H1 (cell line): Measurements from ENCODE around the gene RGS3. TPM values are rescaled to one million over a fixed set of nuclear protein-coding genes. Genes with fewer than 3 reads are reported as not detected.
A peak's percentile ranks its signal among the peaks of the same experiment; 100 is the strongest.

Experiments used
- CTCF ChIA-PET: fragments of 300-600 bp; sonication (Branson Sonifier 250); formaldehyde crosslinking; loops from one replicate; lab custom pipeline; 2021; ENCODE audit not compliant: partially characterized antibody; lab: Charles Lee
- POLR2A ChIA-PET: fragments of 300-600 bp; sonication (Branson Sonifier 250); formaldehyde crosslinking; loops from one replicate; lab custom pipeline; 2021; ENCODE audit warnings: inconsistent platforms; ENCODE audit not compliant: partially characterized antibody; lab: Charles Lee
- DNase-seq, 2 experiments: peaks; one replicate each; pipeline versions ENCODE4 v3.0.0 to v3.0.0-alpha.2; 2010 to 2022; ENCODE audit warnings: low spot score in 2 of 2, low read depth in 1 of 2, mixed read lengths in 1 of 2
- FAIRE-seq: peaks from 2 replicates; lab custom pipeline; 2011; peaks lifted over from hg19 to GRCh38; lab: Jason Lieb, UNC
- H2AFZ ChIP-seq: 2 replicates; pipeline ENCODE4 v1.8.1; 2012; ENCODE audit warnings: low read length, inconsistent platforms
- H2AK5ac ChIP-seq: 2 replicates; pipeline ENCODE4 v1.6.1; 2013; ENCODE audit warnings: low read depth, low read length
- H2BK120ac ChIP-seq: replicated peaks from 2 replicates; pipeline ENCODE3; 2013; ENCODE audit warnings: low read depth, low read length, inconsistent platforms
- H2BK12ac ChIP-seq: 2 replicates; pipeline ENCODE4 v1.6.1; 2013; ENCODE audit warnings: low read depth, low read length
- H2BK15ac ChIP-seq: 2 replicates; pipeline ENCODE4 v1.6.1; 2013; ENCODE audit warnings: low read length
- H2BK20ac ChIP-seq: 2 replicates; pipeline ENCODE4 v1.6.1; 2013; ENCODE audit warnings: low read length
- H2BK5ac ChIP-seq: 2 replicates; pipeline ENCODE4 v1.6.1; 2013; ENCODE audit warnings: low read depth, low read length
- H3K14ac ChIP-seq: 2 replicates; pipeline ENCODE4 v1.6.1; 2013; ENCODE audit warnings: inconsistent platforms; ENCODE audit not compliant: insufficient read length
- H3K18ac ChIP-seq: 2 replicates; pipeline ENCODE4 v1.6.1; 2013; ENCODE audit warnings: low read length; ENCODE audit errors: extremely low read depth
- H3K23ac ChIP-seq: 2 replicates; pipeline ENCODE4 v1.6.1; 2013; ENCODE audit warnings: inconsistent platforms; ENCODE audit not compliant: insufficient read length
- H3K23me2 ChIP-seq: 2 replicates; pipeline ENCODE4 v1.6.1; 2013; ENCODE audit warnings: low read depth, low read length
- H3K27ac ChIP-seq: 2 replicates; pipeline ENCODE4 v1.6.1; 2011; ENCODE audit warnings: low read depth, low read length, inconsistent platforms
- H3K27me3 ChIP-seq, 4 experiments: replicated peaks in 1 of 4; 1 replicate in 1 of 4; 2 replicates in 3 of 4; pipeline versions ENCODE4 v1.6.1 to v1.8.1; 2011 to 2013; ENCODE audit warnings: low read length in 3 of 4, mild to moderate bottlenecking in 3 of 4, inconsistent platforms in 2 of 4, mixed read lengths in 2 of 4, moderate library complexity in 1 of 4; ENCODE audit not compliant: control insufficient read depth in 3 of 4, insufficient read depth in 3 of 4; ENCODE audit errors: extremely low read depth in 1 of 4
- H3K36me3 ChIP-seq, 4 experiments: 2 replicates each; pipeline versions ENCODE4 v1.6.1 to v1.8.1; 2011 to 2013; ENCODE audit warnings: mild to moderate bottlenecking in 4 of 4, low read length in 3 of 4, moderate library complexity in 2 of 4, control low read depth in 1 of 4, inconsistent platforms in 1 of 4; ENCODE audit not compliant: insufficient read depth in 4 of 4, control insufficient read depth in 2 of 4
- H3K4ac ChIP-seq: replicated peaks from 2 replicates; pipeline ENCODE3; 2013; ENCODE audit warnings: low read length, low read depth, mixed read lengths, inconsistent platforms; ENCODE audit not compliant: insufficient read length
- H3K4me1 ChIP-seq, 4 experiments: replicated peaks in 1 of 4; 1 replicate in 1 of 4; 2 replicates in 3 of 4; pipeline versions ENCODE4 v1.6.1 to v1.8.1; 2011 to 2013; ENCODE audit warnings: low read length in 3 of 4, inconsistent platforms in 2 of 4, mixed read lengths in 1 of 4; ENCODE audit not compliant: insufficient read depth in 4 of 4, control insufficient read depth in 3 of 4
- H3K4me2 ChIP-seq, 2 experiments: 2 replicates each; pipeline versions ENCODE4 v1.6.1 to v1.8.1; 2011 to 2013; ENCODE audit warnings: low read depth in 2 of 2, low read length in 2 of 2, control low read depth in 1 of 2, inconsistent platforms in 1 of 2, mild to moderate bottlenecking in 1 of 2; ENCODE audit not compliant: insufficient read depth in 1 of 2
- H3K4me3 ChIP-seq, 4 experiments: fragments of 200-600, 300-600 bp in 1 of 4; sonication (generic), shearing (Covaris generic), sonication (Bioruptor Twin) in 1 of 4; 2 replicates each; pipeline versions ENCODE4 v1.5.1 to v1.8.1; 2011 to 2016; ENCODE audit warnings: low read length in 4 of 4, low read depth in 3 of 4, control low read depth in 2 of 4, inconsistent platforms in 2 of 4, mild to moderate bottlenecking in 2 of 4, mixed read lengths in 1 of 4, moderate library complexity in 1 of 4; ENCODE audit not compliant: insufficient read depth in 2 of 4; ENCODE audit errors: extremely low read depth in 1 of 4
- H3K56ac ChIP-seq: replicated peaks from 2 replicates; pipeline ENCODE3; 2013; ENCODE audit warnings: low read depth, mild to moderate bottlenecking, mixed read lengths, low read length, inconsistent platforms; ENCODE audit not compliant: insufficient read length
- H3K79me1 ChIP-seq: 2 replicates; pipeline ENCODE4 v1.6.1; 2013; ENCODE audit warnings: low read depth, low read length, control low read depth
- H3K79me2 ChIP-seq, 2 experiments: 2 replicates each; pipeline versions ENCODE4 v1.6.1 to v1.8.1; 2012 to 2013; ENCODE audit warnings: low read length in 2 of 2, mild to moderate bottlenecking in 2 of 2, inconsistent platforms in 1 of 2; ENCODE audit not compliant: insufficient read depth in 2 of 2, control insufficient read depth in 1 of 2
- H3K9ac ChIP-seq, 4 experiments: replicated peaks in 1 of 4; 1 replicate in 1 of 4; 2 replicates in 3 of 4; pipeline versions ENCODE4 v1.6.1 to v1.8.1; 2011 to 2013; ENCODE audit warnings: low read depth in 3 of 4, low read length in 3 of 4, control low read depth in 2 of 4, mild to moderate bottlenecking in 2 of 4, moderate library complexity in 2 of 4, inconsistent platforms in 1 of 4; ENCODE audit errors: extremely low read depth in 1 of 4
- H3K9me3 ChIP-seq, 2 experiments: 2 replicates each; pipeline versions ENCODE4 v1.6.1 to v1.8.1; 2012 to 2013; ENCODE audit warnings: mild to moderate bottlenecking in 2 of 2, moderate library complexity in 2 of 2, control low read depth in 1 of 2, inconsistent platforms in 1 of 2, low read depth in 1 of 2, low read length in 1 of 2, mixed read lengths in 1 of 2; ENCODE audit not compliant: insufficient read depth in 2 of 2
- H4K20me1 ChIP-seq, 2 experiments: replicated peaks in 1 of 2; 2 replicates each; pipeline versions ENCODE3 to v1.8.1; 2011 to 2013; ENCODE audit warnings: inconsistent platforms in 2 of 2, low read length in 2 of 2, mild to moderate bottlenecking in 1 of 2; ENCODE audit not compliant: insufficient read depth in 2 of 2, control insufficient read depth in 1 of 2
- H4K5ac ChIP-seq: 2 replicates; pipeline ENCODE4 v1.6.1; 2013; ENCODE audit warnings: low read length, low read depth, mixed read lengths, inconsistent platforms; ENCODE audit not compliant: insufficient read length
- H4K8ac ChIP-seq: 2 replicates; pipeline ENCODE4 v1.8.0; 2013; ENCODE audit warnings: mild to moderate bottlenecking, moderate library complexity, low read length, inconsistent platforms; ENCODE audit not compliant: insufficient read depth; ENCODE audit errors: extremely low read depth
- H4K91ac ChIP-seq: replicated peaks from 2 replicates; pipeline ENCODE3; 2013; ENCODE audit warnings: low read length, mixed read lengths, inconsistent platforms; ENCODE audit not compliant: insufficient read length
- BRCA1 ChIP-seq: IDR thresholded peaks from 2 replicates; pipeline ENCODE4 v1.6.1; 2012; ENCODE audit warnings: low read depth, low read length, improper control_type of control experiment
- CBX8 ChIP-seq: fragments of 300-800, 300-1000 bp; sonication (generic); IDR thresholded peaks from 2 replicates; pipeline ENCODE4 v1.7.1; 2016; ENCODE audit warnings: low read depth, low read length, borderline replicate concordance
- CREB1 ChIP-seq: IDR thresholded peaks from 2 replicates; pipeline ENCODE4 v1.6.1; 2012; ENCODE audit warnings: inconsistent platforms
- E2F6 ChIP-seq: IDR thresholded peaks from 2 replicates; pipeline ENCODE4 v1.6.1; 2012; ENCODE audit warnings: inconsistent platforms
- HDAC6 ChIP-seq: IDR thresholded peaks from one replicate; pipeline ENCODE4 v1.7.1; 2012; ENCODE audit warnings: low read depth, mild to moderate bottlenecking, inconsistent platforms, low read length, moderate library complexity
- MAFK ChIP-seq: IDR thresholded peaks from 2 replicates; pipeline ENCODE4 v1.6.1; 2012; ENCODE audit warnings: low read depth, mild to moderate bottlenecking, improper control_type of control experiment, low read length
- PHF8 ChIP-seq: fragments of 200-600 bp; sonication (generic); conservative IDR thresholded peaks from 2 replicates; pipeline ENCODE4 v1.7.1; 2012; ENCODE audit warnings: low read depth, mild to moderate bottlenecking, inconsistent platforms, low read length, moderate library complexity
- SIN3A ChIP-seq, 2 experiments: IDR thresholded peaks in 1 of 2; conservative IDR thresholded peaks in 1 of 2; 2 replicates each; pipeline ENCODE4 v1.6.1; 2011 to 2012; ENCODE audit warnings: low read length in 2 of 2, improper control_type of control experiment in 1 of 2, low read depth in 1 of 2, mild to moderate bottlenecking in 1 of 2
- SIRT6 ChIP-seq: IDR thresholded peaks from one replicate; pipeline ENCODE4 v1.7.1; 2012; ENCODE audit warnings: low read length, inconsistent platforms
- SIX5 ChIP-seq: IDR thresholded peaks from 2 replicates; pipeline ENCODE4 v1.6.1; 2011; ENCODE audit warnings: mild to moderate bottlenecking, low read depth, low read length
- TBP ChIP-seq: IDR thresholded peaks from 2 replicates; pipeline ENCODE4 v1.6.1; 2011; ENCODE audit warnings: low read depth, low read length, improper control_type of control experiment
- YY1 ChIP-seq: IDR thresholded peaks from 2 replicates; pipeline ENCODE4 v1.6.1; 2011; ENCODE audit warnings: low read depth, mild to moderate bottlenecking, low read length
- WGBS, 2 experiments: shearing (Covaris generic) in 1 of 2; methylation state at CpG; one replicate each; pipeline versions ENCODE4 v1.1.6 to v1.1.7; 2013 to 2015; ENCODE audit warnings: low lambda C conversion rate in 2 of 2, mixed read lengths in 2 of 2, inconsistent platforms in 1 of 2, low coverage in 1 of 2, missing lambda C conversion rate in 1 of 2; ENCODE audit not compliant: insufficient replicate concordance in 2 of 2, insufficient coverage in 1 of 2, insufficient read length in 1 of 2; ENCODE audit errors: extremely low coverage in 1 of 2, missing lambda C conversion rate in 1 of 2; 5-methylcytosine and 5-hydroxymethylcytosine counted together
- polyA plus RNA-seq, 7 experiments: library from polyadenylated mRNA; depleted of rRNA in 3 of 7; stranded (reverse) in 5 of 7; unstranded in 2 of 7; fragments of >200 nt in 5 of 7; fragments of 200-250 nt in 2 of 7; gene quantifications; 1 replicate in 5 of 7; 2 replicates in 1 of 7; 4 replicates in 1 of 7; pipeline versions ENCODE4 v1.2.1 to v1.2.3, GENCODE V29; 2011 to 2013; ENCODE audit warnings: missing spikeins in 2 of 7, mixed read lengths in 2 of 7
- total RNA-seq: library from RNA; stranded (reverse); fragmentation: NEBNext Ultra II Directional; extraction: Animal tissue kit (Norgen Biotek cat#: 25700); gene quantifications from 2 replicates; pipeline ENCODE4 v1.2.1, GENCODE V29; 2021

Gene RGS3
- total and polyA plus RNA-seq, 2 of the 8 experiments (the other 6 are each of a cell fraction or from before 2014, with no cell fraction given) = 12.6 to 18.2 TPM

DNA sequence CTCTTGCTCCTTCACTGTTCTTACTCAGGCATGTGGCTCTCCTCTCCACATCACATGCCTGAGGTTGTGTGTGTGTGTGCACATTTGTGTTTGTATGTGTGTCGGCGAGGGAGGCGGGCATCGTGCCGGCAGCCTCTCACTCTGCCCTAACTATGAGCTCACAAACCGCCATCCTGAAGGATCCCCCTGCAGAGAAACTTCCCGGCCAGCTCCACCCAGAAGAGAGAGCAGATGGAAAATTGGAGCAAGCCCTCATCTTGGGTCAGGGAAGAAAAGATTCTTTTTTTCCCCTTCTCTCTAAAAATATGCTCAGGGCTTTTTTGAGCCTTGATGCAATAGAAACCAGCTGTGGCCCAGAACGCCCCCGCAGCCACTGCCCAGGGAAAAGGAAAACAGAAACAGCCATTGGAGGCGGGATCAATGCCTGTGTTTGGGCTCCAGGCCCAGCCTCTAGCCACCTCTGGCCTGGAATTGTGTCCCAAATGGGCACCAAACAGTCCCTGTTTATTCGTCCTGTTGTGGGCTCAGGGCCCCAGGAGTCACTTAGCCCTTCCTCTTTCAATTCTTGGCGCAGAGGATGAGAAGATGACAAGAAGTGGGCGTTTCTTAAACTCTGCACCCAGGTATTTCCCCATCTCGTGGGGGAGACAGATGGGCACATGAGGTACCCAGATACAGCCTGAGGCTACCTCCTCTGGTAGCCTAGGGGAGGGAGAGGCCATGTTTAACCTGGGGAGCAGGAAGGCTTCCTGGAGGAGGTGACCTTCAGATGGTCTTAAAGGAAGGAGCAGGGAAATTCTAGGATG lies 151.5 kb downstream of the RGS3 start:
- Histone ChIP-seq H4K20me1 (peaks cover 0 to 3% of the 10 kb centered on the region in 2 experiments), H2BK12ac (peak overlapping the region; percentile 27; the same call in 1 of the 2 replicates), H3K9ac (no peak overlapping the region), H2BK5ac (no peak overlapping the region), H3K4me2 (no peak overlapping the region), H3K27me3 (no peaks in the 10 kb centered on the region; a peak in 2 of 7 replicates), H3K4ac (peak overlapping the region; percentile 70), H3K23me2 (peaks cover 9% of the 10 kb centered on the region), H2AFZ (no peak overlapping the region), H3K79me2 (no peaks in the 10 kb centered on the region), H3K79me1 (no peaks in the 10 kb centered on the region), H3K23ac (no peak overlapping the region), H3K56ac (no peak overlapping the region), H4K91ac (no peak overlapping the region), H2BK15ac (peak overlapping the region; percentile 73; the same call in 1 of the 2 replicates), H2BK20ac (peak overlapping the region; percentile 43; the same call in 1 of the 2 replicates), H4K8ac (no peak overlapping the region; the same call in 1 of the 2 replicates), H2BK120ac (no peak overlapping the region), H2AK5ac (no peak overlapping the region), H3K4me3 (no peak overlapping the region), H3K36me3 (no peaks in the 10 kb centered on the region), H3K14ac (no peak overlapping the region), H3K18ac (no peak overlapping the region), H4K5ac (no peak overlapping the region), H3K4me1 (peaks cover 8 to 18% (median 10%) of the 10 kb centered on the region in 4 experiments), H3K9me3 (no peaks in the 10 kb centered on the region), H3K27ac (no peak overlapping the region)
- ChIA-PET CTCF (interaction anchor here (3.0 to 14.3 kb wide), 3 partner anchors 14 to 41 kb away, joined by 28 to 130 read pairs (median 71); no protein-coding TSS in a partner anchor), POLR2A (interaction anchor here (1.5 to 3.1 kb wide), 3 partner anchors 11 to 204 kb away, joined by 6 to 17 read pairs (median 6); partner anchors contain the start of genes C9orf43 and POLE3)
- FAIRE-seq (no peak), DNase-seq (no peak)
- 79% methylated on average over 14 of the region's 14 CpGs; no CpG with 5 or more reads in 1 of the 2 experiments for WGBS, 2 experiments
- TF ChIP-seq SIRT6 = no peak
- no peak for TF ChIP-seq HDAC6
- no peak for TF ChIP-seq CBX8
- TF ChIP-seq YY1 = no peak
- no peak for TF ChIP-seq SIN3A (conservative IDR thresholded peaks at IDR 0.05 in 1 of 2, IDR thresholded peaks at IDR 0.05 in 1 of 2; ENCODE audit: low read depth in 1 of 2, low read length in 2 of 2)
- TF ChIP-seq TBP = no peak
- TF ChIP-seq SIX5 = no peak
- TF ChIP-seq PHF8 = no peak
- no peak for TF ChIP-seq CREB1
- no peak for TF ChIP-seq MAFK
- TF ChIP-seq E2F6 = no peak
- no peak for TF ChIP-seq BRCA1
